ENCODE results near the gene DNAH3.

DNAH3 gene

GRCh38 chr16:20903116-20903898 is 247.3 kb downstream of the DNAH3 start:
- DNase-seq, result no peak
- Histone ChIP-seq H3K27me3 (replicated peaks) (no peaks in the 10 kb centered on the region), H3K27ac (no peak overlapping the region), H3K4me3 (ENCODE audit: low read depth, low read length) (no peak overlapping the region), H3K36me3 (replicated peaks) (no peaks in the 10 kb centered on the region)
- in situ Hi-C loops (cut with HindIII; ENCODE audit: low pct_ligation_motif_present, low sequenced_read_pairs), result no loop called here
- TF ChIP-seq, protein P1, sequence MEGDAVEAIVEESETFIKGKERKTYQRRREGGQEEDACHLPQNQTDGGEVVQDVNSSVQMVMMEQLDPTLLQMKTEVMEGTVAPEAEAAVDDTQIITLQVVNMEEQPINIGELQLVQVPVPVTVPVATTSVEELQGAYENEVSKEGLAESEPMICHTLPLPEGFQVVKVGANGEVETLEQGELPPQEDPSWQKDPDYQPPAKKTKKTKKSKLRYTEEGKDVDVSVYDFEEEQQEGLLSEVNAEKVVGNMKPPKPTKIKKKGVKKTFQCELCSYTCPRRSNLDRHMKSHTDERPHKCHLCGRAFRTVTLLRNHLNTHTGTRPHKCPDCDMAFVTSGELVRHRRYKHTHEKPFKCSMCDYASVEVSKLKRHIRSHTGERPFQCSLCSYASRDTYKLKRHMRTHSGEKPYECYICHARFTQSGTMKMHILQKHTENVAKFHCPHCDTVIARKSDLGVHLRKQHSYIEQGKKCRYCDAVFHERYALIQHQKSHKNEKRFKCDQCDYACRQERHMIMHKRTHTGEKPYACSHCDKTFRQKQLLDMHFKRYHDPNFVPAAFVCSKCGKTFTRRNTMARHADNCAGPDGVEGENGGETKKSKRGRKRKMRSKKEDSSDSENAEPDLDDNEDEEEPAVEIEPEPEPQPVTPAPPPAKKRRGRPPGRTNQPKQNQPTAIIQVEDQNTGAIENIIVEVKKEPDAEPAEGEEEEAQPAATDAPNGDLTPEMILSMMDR (IDR thresholded peaks at IDR 0.05; ENCODE audit: low read depth, low read length, missing control alignments), result no peak

- Histone ChIP-seq H3K36me3 (replicated peaks) (no peaks in the 10 kb centered on the region), H3K27me3 (replicated peaks) (no peaks in the 10 kb centered on the region), H3K27ac (no peak overlapping the region), H3K4me3 (ENCODE audit: low read depth, low read length) (no peak overlapping the region)
- in situ Hi-C loops (cut with HindIII; ENCODE audit: low pct_ligation_motif_present, low sequenced_read_pairs), result no loop called here
- TF ChIP-seq, protein P1 (IDR thresholded peaks at IDR 0.05; ENCODE audit: low read depth, low read length, missing control alignments), result no peak
- no peak for DNase-seq
Observed at GRCh38 chr16:20902426-20902825, 248.2 kb downstream of the DNAH3 start.

DNA sequence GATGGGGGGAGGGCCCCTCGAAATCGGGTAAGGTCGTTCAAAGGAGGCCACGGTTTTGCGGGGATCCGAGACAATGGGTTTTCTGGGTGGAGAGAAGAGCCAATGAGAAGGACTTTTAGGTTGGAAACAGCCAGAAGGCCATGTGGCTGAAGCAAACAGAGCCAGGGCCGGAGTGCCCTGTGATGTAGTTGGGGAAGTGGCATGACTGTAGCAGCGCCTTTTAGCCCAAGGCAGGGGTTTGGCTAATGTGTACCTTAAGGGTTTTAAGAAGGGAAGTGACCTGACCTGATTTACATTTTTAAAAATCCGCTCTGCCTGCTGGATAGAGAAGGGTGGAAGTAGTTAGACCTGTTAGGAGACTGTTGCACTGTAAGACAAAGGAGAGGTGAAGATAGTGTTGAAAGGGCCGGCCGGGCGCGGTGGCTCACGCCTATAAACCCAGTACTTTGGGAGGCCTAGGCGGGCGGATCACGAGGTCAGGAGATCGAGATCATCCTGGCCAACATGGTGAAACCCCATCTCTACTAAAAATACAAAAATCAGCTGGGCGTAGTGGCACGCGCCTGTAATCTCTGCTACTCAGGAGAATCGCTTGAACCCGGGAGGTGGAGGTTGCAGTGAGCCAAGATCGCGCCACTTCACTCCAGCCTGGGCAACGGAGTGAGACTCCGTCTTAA is 249.1 kb downstream of the DNAH3 start:
- H3K27ac ChIP-seq, result peak overlapping the region; percentile 97
- no peaks in the 10 kb centered on the region for H3K36me3 ChIP-seq (replicated peaks)
- H3K27me3 ChIP-seq (replicated peaks), result no peaks in the 10 kb centered on the region
- TF ChIP-seq, protein P1 (IDR thresholded peaks at IDR 0.05; ENCODE audit: low read depth, low read length, missing control alignments), result no peak
- H3K4me3 ChIP-seq (ENCODE audit: low read depth, low read length), result peak overlapping the region; percentile 92
- in situ Hi-C loops (cut with HindIII; ENCODE audit: low pct_ligation_motif_present, low sequenced_read_pairs), result no loop called here
- no peak for DNase-seq

DNA sequence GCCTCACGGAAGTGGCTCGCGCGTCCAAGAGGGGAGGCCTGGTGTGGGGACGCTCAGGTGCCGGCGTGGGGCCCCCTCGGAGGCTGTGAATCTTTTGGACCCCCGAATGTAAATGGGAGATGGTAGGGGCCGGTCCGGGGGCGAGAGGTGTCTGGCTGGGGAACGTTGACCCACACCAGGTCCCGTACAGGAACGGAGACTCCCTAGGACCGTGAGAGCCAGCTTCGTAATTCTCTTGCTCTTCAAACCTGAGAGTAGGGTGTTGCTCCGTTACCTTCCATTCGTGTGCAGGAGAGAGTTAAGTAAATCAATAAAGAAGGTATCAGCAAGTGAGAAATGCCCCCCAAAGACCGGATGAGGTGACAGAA is 249.6 kb downstream of the DNAH3 start:
- in situ Hi-C loops (cut with HindIII; ENCODE audit: low pct_ligation_motif_present, low sequenced_read_pairs), result no loop called here
- Histone ChIP-seq H3K36me3 (replicated peaks) (no peaks in the 10 kb centered on the region), H3K27me3 (replicated peaks) (no peaks in the 10 kb centered on the region), H3K27ac (peak overlapping the region; percentile 97), H3K4me3 (ENCODE audit: low read depth, low read length) (peak overlapping the region; percentile 92)
- no peak for DNase-seq
- TF ChIP-seq, protein P1 (IDR thresholded peaks at IDR 0.05; ENCODE audit: low read depth, low read length, missing control alignments), result no peak

DNA sequence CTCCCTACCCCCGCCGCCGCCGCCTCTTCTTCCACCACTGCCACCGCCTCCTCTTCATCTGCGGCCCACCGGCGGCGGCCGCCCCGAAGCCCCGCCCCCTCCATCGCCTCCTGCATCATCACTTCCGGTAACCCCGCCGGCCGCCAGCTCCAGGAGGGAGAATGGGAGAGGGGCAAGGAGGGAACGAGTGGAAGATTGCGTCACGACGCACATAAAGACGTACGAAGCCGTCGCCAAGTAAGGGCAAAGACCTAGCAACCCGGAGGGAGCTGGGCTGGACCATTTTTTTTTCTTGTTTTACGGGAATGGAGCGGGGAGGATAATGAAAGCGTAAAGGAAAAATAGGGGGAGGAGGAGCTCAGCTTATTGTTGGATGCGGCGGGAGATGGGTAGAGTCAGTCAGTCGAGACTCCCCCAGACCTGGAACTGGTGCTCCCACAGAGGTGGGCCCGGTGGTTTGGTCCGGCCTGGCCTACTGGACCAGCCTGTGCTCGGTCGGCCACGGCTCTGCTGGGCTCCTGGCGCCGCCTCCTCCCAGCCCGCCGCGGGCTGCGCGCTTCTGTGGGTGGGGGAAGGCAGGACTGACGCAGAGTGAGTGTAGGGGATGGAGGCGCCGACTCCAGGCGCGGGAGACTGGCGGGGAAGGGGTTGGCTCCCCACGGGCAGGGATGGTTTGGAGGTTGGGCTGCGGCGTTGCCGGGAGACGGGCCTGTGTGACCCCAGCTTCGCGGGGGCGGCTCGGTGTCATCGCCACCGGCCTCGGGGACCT is 250.2 kb downstream of the DNAH3 start, which contains the start of the genes DCUN1D3 and LYRM1:
Gene DCUN1D3 (minus strand): TSS at position 60 of the 769 bp plus-strand sequence. CDS start 37,820 bp downstream, outside the sequence.
Gene LYRM1 (plus strand): TSS at position 473 of the 769 bp plus-strand sequence. CDS start 14,785 bp downstream, outside the sequence.
- in situ Hi-C loops (cut with HindIII; ENCODE audit: low pct_ligation_motif_present, low sequenced_read_pairs), result no loop called here

More for the DNA sequence above, 250.2 kb downstream of the DNAH3 start, which contains the start of the genes DCUN1D3 and LYRM1:
- H3K27me3 ChIP-seq (replicated peaks), result no peaks in the 10 kb centered on the region
- peaks cover 4% of the 10 kb centered on the region for H3K36me3 ChIP-seq (replicated peaks)
- DNase-seq, result peak; percentile 98
- H3K4me3 ChIP-seq (ENCODE audit: low read depth, low read length), result peak within 1 kb of the TSS; percentile 92
- H3K27ac ChIP-seq, result peak within 1 kb of the TSS; percentile 97
- TF ChIP-seq, protein P1 (IDR thresholded peaks at IDR 0.05; ENCODE audit: low read depth, low read length, missing control alignments), result no peak

All from brain microvascular endothelial cell (primary cell).